ENCODE data around the gene PLB1. TPM values are rescaled to one million over a fixed set of nuclear protein-coding genes. Genes with fewer than 3 reads are reported as not detected.

The PLB1 gene
- 1 to 10 TPM in 1 of 2 experiments, under 1 TPM in 1; 0.74 to 1.1 TPM for total RNA-seq

- no peak within 1 kb of the TSS for H3K27ac Mint-ChIP-seq
- no peaks in the 10 kb centered on the region for H3K4me1 Mint-ChIP-seq
- no peak for DNase-seq
- no peaks in the 10 kb centered on the region for H3K36me3 Mint-ChIP-seq (ENCODE audit: low read depth)
- ChIA-PET CTCF (interaction anchor here (1.0 to 1.2 kb wide), 2 partner anchors 14 to 21 kb away, joined by 3 read pairs; no protein-coding TSS in a partner anchor), POLR2A (no interaction called here)
- peaks cover 14% of the 10 kb centered on the region for H3K27me3 Mint-ChIP-seq
- H3K9me3 Mint-ChIP-seq: peaks cover 1% of the 10 kb centered on the region
- H3K4me3 Mint-ChIP-seq: no peak within 1 kb of the TSS
Measured at GRCh38 chr2:28495551-28496250, at the start of gene PLB1. PLB1 (plus strand) TSS chr2:28496060; CDS start chr2:28496115, 55 bp downstream.

- ChIA-PET CTCF (interaction anchor here (0.6 to 3.7 kb wide), 8 partner anchors 12 to 692 kb away, joined by 3 to 11 read pairs (median 4); no protein-coding TSS in a partner anchor), POLR2A (no interaction called here)
- H3K4me3 Mint-ChIP-seq: no peak overlapping the region
- no peaks in the 10 kb centered on the region for H3K27me3 Mint-ChIP-seq
- H3K9me3 Mint-ChIP-seq: peaks cover 6% of the 10 kb centered on the region
- H3K4me1 Mint-ChIP-seq: peaks cover 41% of the 10 kb centered on the region
- no peak for DNase-seq
- H3K27ac Mint-ChIP-seq: no peak overlapping the region
- peaks cover 3% of the 10 kb centered on the region for H3K36me3 Mint-ChIP-seq (ENCODE audit: low read depth)
Measured at GRCh38 chr2:28446531-28446930, 49.3 kb upstream of the PLB1 start.

DNA sequence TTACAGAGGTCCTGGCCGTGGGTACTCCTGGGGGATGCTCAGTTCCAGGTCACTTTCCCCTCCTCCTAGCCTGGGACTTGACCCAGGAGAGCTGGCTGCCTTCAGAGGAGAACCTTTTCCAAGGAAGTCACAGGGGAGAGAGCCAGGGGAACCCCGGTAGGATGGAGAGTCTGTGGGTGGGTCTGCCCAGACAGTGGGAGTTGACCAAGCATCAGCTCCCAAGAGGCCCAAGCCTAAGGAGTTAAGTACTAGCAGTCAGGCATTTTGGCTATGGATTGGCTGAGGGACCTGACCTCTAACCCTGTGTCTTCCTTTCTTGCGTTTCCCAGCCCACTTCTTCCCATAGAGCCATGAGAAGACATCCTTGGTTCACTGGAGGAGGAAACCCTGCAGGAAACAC is 48.8 kb upstream of the PLB1 start:
- Mint-ChIP-seq H3K4me3 (no peak overlapping the region), H3K27ac (no peak overlapping the region), H3K27me3 (no peaks in the 10 kb centered on the region), H3K4me1 (peaks cover 41% of the 10 kb centered on the region), H3K9me3 (peaks cover 6% of the 10 kb centered on the region), H3K36me3 (ENCODE audit: low read depth) (peaks cover 3% of the 10 kb centered on the region)
- no peak for DNase-seq
- POLR2A ChIA-PET: no interaction called here
- CTCF ChIA-PET: interaction anchor here (1.0 to 3.7 kb wide), 5 partner anchors 12 to 693 kb away, joined by 3 to 11 read pairs (median 4); no protein-coding TSS in a partner anchor

GRCh38 chr2:28447943-28448792 is 47.7 kb upstream of the PLB1 start:
- peaks cover 2% of the 10 kb centered on the region for H3K9me3 Mint-ChIP-seq
- peaks cover 3% of the 10 kb centered on the region for H3K36me3 Mint-ChIP-seq (ENCODE audit: low read depth)
- H3K27me3 Mint-ChIP-seq: no peaks in the 10 kb centered on the region
- peaks cover 44% of the 10 kb centered on the region for H3K4me1 Mint-ChIP-seq
- peak overlapping the region; percentile 26 for H3K27ac Mint-ChIP-seq
- ChIA-PET CTCF (interaction anchor here (1.2 to 3.7 kb wide), 4 partner anchors 13 to 195 kb away, joined by 3 to 11 read pairs (median 5); no protein-coding TSS in a partner anchor), POLR2A (interaction anchor here (1.3 kb wide), 1 partner anchor 55 kb away, joined by 3 read pairs; the partner anchor contains the start of gene FOSL2)
- no peak overlapping the region for H3K4me3 Mint-ChIP-seq
- DNase-seq: no peak

GRCh38 chr2:28448793-28449100 is 47.1 kb upstream of the PLB1 start:
- ChIA-PET POLR2A (interaction anchor here (1.3 kb wide), 1 partner anchor 56 kb away, joined by 3 read pairs; the partner anchor contains the start of gene FOSL2), CTCF (interaction anchor here (1.2 to 3.7 kb wide), 3 partner anchors 14 to 196 kb away, joined by 3 to 11 read pairs (median 4); no protein-coding TSS in a partner anchor)
- no peaks in the 10 kb centered on the region for H3K27me3 Mint-ChIP-seq
- no peak for DNase-seq
- peak overlapping the region; percentile 26 for H3K27ac Mint-ChIP-seq
- peaks cover 3% of the 10 kb centered on the region for H3K36me3 Mint-ChIP-seq (ENCODE audit: low read depth)
- peaks cover 44% of the 10 kb centered on the region for H3K4me1 Mint-ChIP-seq
- no peaks in the 10 kb centered on the region for H3K9me3 Mint-ChIP-seq
- H3K4me3 Mint-ChIP-seq: no peak overlapping the region

GRCh38 chr2:28449126-28449487 is 46.8 kb upstream of the PLB1 start:
- H3K36me3 Mint-ChIP-seq (ENCODE audit: low read depth): peaks cover 3% of the 10 kb centered on the region
- peaks cover 44% of the 10 kb centered on the region for H3K4me1 Mint-ChIP-seq
- H3K27me3 Mint-ChIP-seq: no peaks in the 10 kb centered on the region
- no peak for DNase-seq
- no peak overlapping the region for H3K27ac Mint-ChIP-seq
- H3K9me3 Mint-ChIP-seq: no peaks in the 10 kb centered on the region
- CTCF ChIA-PET: interaction anchor here (0.9 to 3.7 kb wide), 3 partner anchors 12 to 196 kb away, joined by 3 to 11 read pairs (median 4); no protein-coding TSS in a partner anchor
- H3K4me3 Mint-ChIP-seq: no peak overlapping the region
- POLR2A ChIA-PET: interaction anchor here (1.3 kb wide), 1 partner anchor 56 kb away, joined by 3 read pairs; the partner anchor contains the start of gene FOSL2

- no peaks in the 10 kb centered on the region for H3K9me3 Mint-ChIP-seq
- peak; percentile 57 for DNase-seq
- peaks cover 44% of the 10 kb centered on the region for H3K4me1 Mint-ChIP-seq
- H3K36me3 Mint-ChIP-seq (ENCODE audit: low read depth): peaks cover 3% of the 10 kb centered on the region
- no peak overlapping the region for H3K4me3 Mint-ChIP-seq
- ChIA-PET CTCF (interaction anchor here (0.9 to 1.7 kb wide), 2 partner anchors 13 to 197 kb away, joined by 3 to 4 read pairs; no protein-coding TSS in a partner anchor), POLR2A (interaction anchor here (1.3 kb wide), 1 partner anchor 57 kb away, joined by 3 read pairs; the partner anchor contains the start of gene FOSL2)
- peak overlapping the region; percentile 77 for H3K27ac Mint-ChIP-seq
- H3K27me3 Mint-ChIP-seq: no peaks in the 10 kb centered on the region
Measured at GRCh38 chr2:28449488-28450395, 46.1 kb upstream of the PLB1 start.

GRCh38 chr2:28450901-28451565 is 44.8 kb upstream of the PLB1 start:
- H3K4me1 Mint-ChIP-seq: peaks cover 41% of the 10 kb centered on the region
- no peak overlapping the region for H3K27ac Mint-ChIP-seq
- peaks cover 3% of the 10 kb centered on the region for H3K36me3 Mint-ChIP-seq (ENCODE audit: low read depth)
- ChIA-PET CTCF (no interaction called here), POLR2A (no interaction called here)
- no peak for DNase-seq
- H3K9me3 Mint-ChIP-seq: no peaks in the 10 kb centered on the region
- H3K4me3 Mint-ChIP-seq: no peak overlapping the region
- no peaks in the 10 kb centered on the region for H3K27me3 Mint-ChIP-seq

GRCh38 chr2:28451793-28452533 is 43.9 kb upstream of the PLB1 start:
- Mint-ChIP-seq H3K4me1 (peaks cover 39% of the 10 kb centered on the region), H3K9me3 (no peaks in the 10 kb centered on the region), H3K27ac (no peak overlapping the region), H3K27me3 (no peaks in the 10 kb centered on the region), H3K4me3 (no peak overlapping the region), H3K36me3 (ENCODE audit: low read depth) (peaks cover 3% of the 10 kb centered on the region)
- no peak for DNase-seq
- ChIA-PET POLR2A (no interaction called here), CTCF (interaction anchor here (0.5 to 1.7 kb wide), 17 partner anchors 8 to 699 kb away, joined by 3 to 12 read pairs (median 3); no protein-coding TSS in a partner anchor)

DNA sequence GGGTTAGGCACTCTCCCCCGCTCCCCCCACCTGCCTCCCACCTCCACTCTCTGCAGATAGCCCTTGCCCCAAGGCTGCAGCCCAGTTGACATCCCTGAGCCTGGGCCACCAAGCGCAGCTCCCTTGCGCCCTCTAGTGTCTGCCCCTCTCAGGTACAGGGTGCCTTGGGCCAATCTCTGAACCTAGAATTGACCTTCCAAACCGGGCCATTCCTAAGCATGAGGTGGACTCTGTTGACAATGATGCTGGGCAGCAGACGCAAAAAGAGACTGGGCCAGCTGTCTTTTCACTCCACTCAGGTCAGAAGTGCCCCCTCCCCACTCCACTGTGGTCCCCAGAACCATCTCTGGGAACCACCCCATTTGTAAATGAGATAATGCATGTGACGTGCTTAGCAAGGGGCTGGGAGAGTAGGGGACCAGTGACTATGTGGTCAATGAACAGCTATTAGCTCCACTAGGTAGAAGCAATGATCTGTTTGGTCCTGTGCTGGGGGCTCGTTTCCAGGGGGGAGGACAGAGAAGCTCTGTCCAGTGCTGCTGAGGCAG is 43.3 kb upstream of the PLB1 start:
- no peaks in the 10 kb centered on the region for H3K27me3 Mint-ChIP-seq
- H3K27ac Mint-ChIP-seq: peak overlapping the region; percentile 58
- peak; percentile 82 for DNase-seq
- CTCF ChIA-PET: interaction anchor here (0.5 to 1.7 kb wide), 20 partner anchors 8 to 749 kb away, joined by 3 to 12 read pairs (median 3); no protein-coding TSS in a partner anchor
- H3K4me1 Mint-ChIP-seq: peaks cover 36% of the 10 kb centered on the region
- H3K36me3 Mint-ChIP-seq (ENCODE audit: low read depth): peaks cover 3% of the 10 kb centered on the region
- POLR2A ChIA-PET: no interaction called here
- no peaks in the 10 kb centered on the region for H3K9me3 Mint-ChIP-seq
- no peak overlapping the region for H3K4me3 Mint-ChIP-seq

GRCh38 chr2:28453396-28453795 is 42.5 kb upstream of the PLB1 start:
- CTCF ChIA-PET: interaction anchor here (0.9 to 1.7 kb wide), 9 partner anchors 9 to 750 kb away, joined by 3 to 12 read pairs (median 3); no protein-coding TSS in a partner anchor
- no peaks in the 10 kb centered on the region for H3K9me3 Mint-ChIP-seq
- POLR2A ChIA-PET: no interaction called here
- no peak overlapping the region for H3K27ac Mint-ChIP-seq
- H3K36me3 Mint-ChIP-seq (ENCODE audit: low read depth): peaks cover 3% of the 10 kb centered on the region
- no peaks in the 10 kb centered on the region for H3K27me3 Mint-ChIP-seq
- no peak overlapping the region for H3K4me3 Mint-ChIP-seq
- peaks cover 29% of the 10 kb centered on the region for H3K4me1 Mint-ChIP-seq
- DNase-seq: no peak
